Stimulated activated CD8-positive, alpha-beta memory T cell treated with anti-CD3 and anti-CD28 coated beads, Interleukin-7, amount 100 ng/mL, for 48 hours (primary cell): ENCODE results near the gene HOXA10.

Experiments used
- DNase-seq, 2 donors: peaks; one replicate each; pipeline ENCODE4 v3.0.0-alpha.2; 2020; ENCODE audit warnings: low read depth in 1 of 2; ENCODE audit errors: extremely low read depth in 1 of 2

The HOXA10 gene

DNA sequence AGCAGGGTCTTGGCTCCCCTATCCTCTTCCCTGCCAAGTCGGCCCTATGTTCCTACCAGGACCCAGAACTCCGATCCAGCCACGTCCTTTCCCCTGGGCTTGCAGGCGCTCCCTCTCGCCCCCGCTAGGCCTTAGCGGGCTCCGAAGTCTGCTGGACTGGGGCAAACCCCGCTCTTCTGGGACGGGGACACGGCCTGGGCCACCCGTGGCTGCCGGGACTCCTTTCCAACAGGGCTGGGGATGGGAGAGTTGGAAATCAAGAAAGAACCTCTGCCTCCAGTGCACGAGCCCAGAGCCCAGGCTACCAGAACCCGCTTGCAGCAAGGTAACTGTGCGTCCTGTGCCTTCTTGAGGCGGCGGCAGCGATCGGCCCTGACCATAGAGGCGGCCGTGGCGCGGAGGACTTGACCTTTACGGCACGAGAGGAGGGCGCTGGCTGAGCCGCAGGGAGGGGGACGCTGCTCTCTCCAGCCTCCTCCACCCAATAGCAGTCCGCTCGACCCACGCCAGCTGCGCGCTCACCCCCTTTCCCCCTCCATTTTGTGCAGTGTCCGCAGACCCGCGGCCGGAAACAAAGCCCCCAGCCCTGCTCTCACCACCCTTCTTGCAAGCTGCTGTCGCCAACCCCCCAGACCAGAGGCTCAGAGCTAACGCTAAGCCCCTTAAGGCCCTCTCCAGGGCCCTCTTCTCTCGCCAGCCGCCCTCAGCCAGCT is 17.9 kb upstream of the HOXA10 start:
- no peak for DNase-seq

DNA sequence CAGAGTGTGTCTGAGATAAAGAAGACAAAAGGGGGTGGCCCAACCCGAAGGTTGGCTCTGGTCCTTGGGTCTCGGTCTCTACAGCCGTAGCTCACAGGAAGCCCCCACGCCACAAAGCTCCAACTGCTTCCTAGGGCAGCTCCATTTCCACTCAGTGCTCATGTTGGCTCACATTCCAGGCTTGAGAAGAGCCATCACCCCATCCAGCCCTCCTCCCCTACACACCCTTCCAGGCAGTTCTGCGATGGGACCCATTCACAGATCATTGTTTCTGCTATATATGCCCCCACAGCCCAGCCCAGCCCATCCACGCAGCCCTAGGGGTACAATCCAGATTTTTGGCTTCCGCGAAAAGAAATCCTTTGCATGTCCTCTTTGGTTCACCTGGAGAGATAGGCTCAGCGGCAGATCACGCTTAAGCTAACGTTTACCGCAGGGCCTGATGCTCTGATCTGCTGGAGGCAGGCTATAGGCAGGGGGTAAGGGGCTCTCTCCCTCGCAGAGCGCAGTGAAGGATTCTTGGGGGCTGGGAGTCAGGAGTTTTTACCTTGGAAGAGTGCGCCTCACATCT is 17.1 kb upstream of the HOXA10 start:
- DNase-seq: no peak

DNA sequence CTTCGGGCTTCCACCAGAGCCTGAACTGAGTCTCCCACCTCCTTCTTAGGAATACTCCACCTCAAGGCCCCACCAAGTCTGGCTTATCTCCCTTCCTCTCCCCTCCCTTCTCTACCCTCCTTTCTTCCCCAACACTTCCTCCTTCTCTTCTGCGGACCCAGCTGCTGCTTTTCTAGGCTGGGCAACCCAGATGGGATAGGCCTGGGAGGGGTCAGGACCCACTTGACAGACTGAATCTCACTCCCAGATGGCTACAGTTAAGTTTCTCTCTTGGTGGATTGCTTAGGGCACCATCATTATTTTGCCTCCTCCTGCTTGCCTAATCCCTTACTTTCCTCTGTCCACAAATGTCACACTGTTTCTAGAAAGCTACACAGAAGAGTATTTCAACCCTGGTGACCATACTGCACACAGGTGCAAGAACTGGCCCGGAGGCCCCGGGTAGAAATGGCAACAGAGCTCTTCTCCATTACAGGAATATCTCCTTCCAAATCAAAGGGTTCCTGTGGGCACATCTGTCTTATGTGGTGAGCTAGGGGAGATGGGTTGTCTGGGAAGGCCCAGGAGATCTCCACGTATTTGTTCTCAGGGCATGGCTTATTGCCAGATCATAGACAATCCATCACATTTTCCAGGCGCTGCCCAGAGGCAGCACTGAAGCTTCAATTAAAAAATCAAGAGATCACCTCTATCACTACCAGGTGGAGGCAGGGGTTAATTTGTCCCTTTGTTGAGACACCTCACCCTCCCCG is 16.1 kb upstream of the HOXA10 start:
- DNase-seq: no peak

DNA sequence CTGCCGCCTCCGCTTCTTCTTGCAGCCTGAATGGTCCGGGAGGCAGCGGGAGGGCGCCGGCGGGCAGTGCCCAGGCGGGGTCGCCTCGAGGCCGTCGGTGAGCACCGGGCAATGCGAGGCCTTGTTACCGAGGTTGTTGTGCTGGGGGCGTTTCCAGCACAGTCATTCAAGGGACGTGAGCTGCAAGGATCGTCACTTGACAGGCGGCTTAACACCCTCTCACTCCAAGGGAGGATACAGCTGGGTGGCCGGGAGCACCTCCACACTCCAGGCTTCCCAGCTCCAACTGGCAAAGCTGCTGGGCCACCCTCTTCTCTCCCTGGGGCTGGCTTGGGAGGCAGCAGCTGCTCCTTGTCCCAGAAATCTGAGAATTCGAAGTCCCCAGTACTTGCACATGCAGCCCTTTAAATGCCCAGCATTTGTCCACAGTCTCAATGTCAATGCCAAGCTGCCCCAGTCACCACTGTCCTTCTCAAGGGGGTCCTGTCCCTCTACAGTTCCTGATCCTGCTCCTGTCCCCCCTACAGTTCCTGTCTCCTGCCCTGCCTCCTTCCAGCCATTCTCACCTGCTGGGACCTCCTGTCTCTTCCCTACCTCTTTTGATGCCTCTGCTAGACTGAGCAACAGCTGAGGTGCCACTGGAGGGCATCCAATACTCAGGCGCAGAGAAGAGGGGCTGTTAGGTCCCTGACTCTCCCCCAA is 15.3 kb upstream of the HOXA10 start:
- DNase-seq: no peak

DNA sequence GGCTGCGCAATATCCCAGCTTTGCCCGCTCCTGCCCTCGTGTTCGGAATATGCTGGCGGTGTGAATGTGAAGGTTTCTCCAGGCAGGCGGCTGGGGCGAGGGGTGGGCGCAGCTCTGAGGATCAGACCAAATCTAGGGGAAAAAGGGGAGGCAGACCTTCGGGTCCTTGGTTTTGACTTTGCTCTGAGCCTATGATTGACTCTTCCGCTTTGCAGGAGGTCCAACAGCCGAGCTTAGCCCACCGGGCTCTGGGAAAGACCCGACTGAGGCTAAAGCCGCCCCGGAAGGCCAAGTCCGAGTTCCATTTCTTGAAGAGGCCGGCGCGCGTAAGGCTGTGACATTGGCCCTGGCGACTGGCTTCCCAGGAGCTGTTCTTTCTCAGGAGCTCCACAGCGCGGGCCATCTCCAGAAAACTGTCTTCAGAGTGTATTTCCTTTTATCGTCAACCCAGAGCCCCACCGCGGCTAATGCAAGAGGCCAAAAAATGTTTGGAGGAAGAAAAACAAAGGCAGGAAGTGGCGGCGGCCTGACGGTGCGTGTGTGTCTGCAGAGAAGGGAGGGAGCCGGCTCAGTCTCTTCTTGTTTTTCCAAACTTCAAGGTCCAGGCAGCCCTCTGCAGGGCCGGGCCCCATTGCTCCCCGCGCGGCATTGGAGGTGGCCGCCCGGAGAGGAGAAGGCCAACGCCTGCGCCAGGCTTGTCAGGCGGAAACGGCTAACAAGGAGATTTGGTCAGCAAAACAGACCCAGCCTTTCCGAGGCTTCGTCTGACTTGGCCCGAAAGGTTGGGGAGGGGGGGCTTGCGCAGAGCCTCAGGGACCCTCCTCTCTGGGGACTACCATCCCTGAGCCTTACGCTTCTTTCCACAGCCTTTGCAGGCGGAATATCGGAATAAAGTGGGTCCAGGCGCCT is 14.5 kb upstream of the HOXA10 start:
- DNase-seq: no peak

DNA sequence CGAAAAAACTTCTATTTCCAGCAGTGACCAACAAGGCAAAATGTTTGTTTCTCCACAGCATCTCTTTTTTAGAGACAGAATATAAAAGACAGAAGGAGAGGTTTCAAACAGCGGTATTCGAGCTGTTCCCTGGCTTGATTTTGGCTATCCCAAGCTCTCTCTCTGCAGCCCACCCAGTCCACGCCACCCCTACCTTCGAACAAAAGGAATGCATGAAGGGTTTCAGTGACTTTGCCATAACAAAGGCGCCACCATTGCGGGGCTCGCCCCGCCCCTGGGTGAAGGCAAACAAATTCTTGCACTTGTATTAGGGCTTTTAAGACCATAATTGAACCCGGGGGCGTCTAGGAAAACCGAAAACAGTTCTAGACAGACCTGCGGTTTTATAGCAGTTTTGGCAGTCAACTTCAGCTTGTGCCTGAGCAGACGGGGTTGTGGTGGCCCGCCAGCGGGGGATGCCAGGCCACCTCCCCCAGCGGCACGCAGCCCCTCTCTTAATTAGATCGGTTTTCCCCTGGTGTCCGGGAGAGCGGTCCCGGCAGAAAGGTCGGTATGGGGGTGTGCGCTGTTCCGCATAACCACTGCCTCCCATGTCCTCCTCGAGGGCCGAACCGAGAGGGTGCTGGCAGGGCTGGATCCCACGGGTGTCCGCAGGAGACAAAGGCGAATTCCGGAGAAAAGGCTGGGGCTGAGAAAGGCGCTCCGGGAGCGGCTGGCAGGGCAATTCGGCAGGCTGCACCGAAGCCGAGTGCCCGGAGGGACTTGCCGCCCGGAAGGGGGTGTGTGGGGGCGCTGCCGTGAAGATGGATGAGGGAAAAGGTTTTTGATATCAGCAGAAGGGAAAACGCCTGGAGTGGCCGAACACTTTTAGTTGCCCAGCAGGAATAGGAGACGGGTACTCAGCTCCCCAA is 13.6 kb upstream of the HOXA10 start:
- DNase-seq: no peak

DNA sequence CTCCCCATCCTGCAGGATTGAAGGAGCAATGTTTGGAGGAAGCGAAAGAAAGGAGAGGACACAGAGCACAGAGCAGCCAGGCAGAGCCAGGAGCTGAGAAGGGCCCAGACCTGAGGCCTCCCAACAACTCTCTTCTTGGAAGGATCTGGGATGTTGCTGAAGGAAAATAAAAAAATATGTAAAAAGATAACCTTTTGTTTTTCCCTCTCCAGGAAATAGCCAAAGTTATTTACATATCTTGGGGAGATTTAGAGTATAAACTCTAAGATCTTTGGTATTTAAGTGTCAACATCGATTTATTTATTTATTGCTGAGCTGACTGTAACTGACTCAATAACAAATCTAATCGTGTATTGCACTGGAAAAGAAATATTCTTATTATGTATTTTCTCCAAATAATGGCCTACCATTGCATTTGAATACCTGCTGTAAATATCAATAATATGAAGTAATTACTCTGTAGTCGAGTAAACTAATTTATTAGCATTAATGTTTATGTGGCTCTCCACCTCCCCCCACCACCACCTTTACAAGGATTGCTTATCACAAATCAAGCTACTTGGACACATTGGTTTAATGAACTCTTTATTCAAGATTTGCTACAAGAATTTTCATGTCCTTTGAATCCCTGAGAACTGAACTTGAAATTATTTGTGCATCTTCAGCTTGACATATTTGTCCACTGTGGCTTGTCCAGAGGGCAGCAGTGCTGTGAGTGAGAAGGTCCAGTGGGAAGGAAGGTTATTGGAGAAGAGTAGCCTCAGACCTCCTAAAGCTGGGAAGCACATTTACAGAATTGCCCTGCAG is 12.8 kb upstream of the HOXA10 start:
- no peak for DNase-seq

DNA sequence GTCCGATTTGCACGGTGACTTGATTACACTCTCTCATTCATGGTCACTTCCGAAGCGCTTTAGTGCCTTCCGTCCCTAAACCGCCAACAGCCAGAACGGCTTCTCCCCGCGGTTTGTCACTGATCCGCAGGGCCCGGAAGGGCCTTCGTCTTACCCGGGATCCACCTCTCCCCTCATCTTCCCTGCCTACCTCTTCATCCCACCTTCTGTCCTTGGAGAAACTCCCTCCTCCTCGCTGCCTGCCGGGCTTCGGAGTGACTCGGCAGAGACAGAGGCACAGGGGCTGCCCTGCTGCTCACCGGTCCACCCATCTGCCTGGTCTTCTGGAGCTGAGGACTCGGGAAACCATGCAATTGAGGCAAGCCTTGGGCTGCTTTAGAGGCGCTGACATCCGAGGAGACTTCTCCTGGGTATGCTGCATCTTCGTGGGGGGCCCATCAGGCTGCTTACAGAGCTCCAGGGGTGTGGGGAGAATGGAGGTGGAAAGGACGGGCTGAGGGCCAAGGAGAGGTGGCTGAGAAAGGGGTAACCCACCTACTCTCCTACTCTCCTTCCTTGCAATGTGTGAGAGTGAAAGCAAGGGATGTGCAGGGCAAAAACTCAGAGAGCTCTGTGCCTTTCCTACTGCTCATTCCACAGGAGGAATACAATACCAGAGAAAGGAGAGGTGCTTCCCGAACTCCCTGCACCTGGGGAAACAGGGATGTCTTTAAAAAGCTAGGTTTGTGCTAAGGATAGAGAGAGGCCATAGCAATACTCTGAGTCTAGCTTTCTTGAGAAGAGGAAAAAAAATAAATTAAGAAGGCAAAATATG is 11.9 kb upstream of the HOXA10 start:
- DNase-seq: no peak

DNA sequence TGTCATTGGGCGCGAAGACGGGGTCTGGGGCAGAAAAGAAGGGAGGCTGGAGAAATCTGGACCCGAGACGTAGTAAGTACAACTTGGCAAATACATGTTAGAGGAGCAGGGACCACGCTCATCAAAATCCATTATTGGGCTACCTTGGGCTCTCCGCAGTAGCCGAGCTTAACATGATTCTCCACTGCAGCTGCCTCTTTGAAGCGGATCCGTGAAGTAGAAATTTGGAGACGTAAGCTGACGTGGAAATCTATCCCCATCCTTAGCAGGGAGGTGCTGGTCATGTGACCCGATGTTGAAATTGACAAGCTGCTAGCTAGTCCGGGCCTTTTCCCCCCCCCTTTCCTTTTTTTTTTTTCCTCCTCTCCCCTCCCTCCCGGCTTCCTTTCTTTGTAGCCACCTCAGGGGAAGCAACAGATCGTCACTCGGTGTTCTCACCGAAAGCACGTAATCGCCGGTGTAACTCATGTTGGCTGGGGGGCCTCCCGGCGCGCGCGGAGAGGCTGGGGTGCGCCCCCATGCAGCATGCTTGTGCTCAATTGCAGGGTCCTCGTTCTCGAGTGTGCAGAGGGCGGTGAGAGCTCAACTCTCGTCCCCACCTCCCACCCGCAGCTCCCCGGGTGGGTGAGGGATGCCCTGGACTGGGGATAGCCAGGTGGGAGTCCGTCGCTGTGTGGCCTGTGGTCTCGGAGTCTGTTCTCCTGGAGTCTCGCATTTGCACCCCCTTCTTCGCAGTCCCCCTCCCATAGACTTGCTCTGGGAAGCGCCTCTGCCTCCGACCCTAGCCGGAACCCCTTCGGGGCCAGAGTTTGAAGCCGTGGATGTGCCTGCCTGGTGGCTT is 11.1 kb upstream of the HOXA10 start, which contains the start of gene HOXA11:
Gene HOXA11, minus strand, starts transcription at position 220 of the 841 bp plus-strand sequence. Its CDS starts 88 bp downstream, at position 132.
- no peak for DNase-seq

DNA sequence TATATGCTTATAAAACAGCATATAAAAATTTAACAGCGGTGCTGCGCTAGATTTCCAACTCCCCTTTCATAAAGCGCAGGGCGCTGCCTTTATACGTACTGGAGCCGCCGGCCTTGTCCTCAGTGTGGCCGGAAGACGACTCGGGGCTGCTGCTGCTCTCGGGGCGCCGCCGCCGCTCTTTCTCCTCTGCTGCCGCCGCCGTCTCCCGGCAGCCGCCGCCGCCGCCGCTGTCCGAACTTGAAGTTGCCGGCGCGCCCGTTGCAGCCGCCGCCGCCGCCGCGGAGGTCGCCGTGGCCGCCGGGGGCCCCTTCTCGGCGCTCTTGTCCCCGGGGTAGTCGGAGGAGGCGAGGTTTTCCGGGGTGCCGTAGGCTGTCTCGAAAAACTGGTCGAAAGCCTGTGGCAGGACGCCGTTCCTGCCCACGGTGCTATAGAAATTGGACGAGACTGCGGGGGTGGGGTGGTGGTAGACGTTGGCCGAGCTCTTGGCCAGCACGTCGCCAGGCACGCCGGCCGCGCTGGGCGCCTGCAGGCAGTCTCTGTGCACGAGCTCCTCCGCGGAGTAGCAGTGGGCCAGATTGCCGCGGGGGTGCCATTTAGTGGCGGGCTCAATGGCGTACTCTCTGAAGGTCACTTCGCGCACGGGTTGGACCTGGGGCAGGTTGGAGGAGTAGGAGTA is 10.4 kb upstream of the HOXA10 start:
- no peak for DNase-seq

DNA sequence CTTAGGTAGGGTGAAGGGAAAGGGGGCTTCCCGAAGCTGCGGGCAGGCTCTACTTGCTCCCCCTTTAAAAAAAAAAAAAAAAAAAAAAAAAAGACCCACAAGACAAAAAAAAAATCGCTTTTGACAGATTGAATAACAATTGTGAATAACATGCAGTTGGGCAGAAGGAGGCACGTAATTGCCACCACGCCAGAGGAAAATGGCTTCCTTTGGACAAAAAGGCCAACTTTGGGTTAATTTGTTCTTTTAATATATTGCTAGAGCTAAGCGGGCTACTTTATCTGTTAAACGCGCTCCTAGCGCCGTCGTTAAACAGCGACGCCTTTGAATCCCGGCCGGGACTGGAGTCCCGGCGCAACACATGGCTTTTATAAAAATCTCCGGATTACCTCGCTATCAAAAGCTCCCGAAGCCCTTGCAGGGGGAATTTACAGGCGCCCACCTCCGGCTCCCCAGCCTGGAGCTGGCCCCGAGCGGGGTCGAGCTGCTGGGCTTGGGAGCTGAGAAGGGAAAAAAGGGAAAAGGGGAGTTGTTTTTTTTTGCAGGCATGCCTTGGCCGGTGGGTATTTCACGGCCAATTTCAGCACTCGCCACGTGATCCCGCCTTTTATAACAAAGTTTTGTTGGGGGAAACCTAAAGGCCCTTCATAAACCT is 9.7 kb upstream of the HOXA10 start:
- no peak for DNase-seq

DNA sequence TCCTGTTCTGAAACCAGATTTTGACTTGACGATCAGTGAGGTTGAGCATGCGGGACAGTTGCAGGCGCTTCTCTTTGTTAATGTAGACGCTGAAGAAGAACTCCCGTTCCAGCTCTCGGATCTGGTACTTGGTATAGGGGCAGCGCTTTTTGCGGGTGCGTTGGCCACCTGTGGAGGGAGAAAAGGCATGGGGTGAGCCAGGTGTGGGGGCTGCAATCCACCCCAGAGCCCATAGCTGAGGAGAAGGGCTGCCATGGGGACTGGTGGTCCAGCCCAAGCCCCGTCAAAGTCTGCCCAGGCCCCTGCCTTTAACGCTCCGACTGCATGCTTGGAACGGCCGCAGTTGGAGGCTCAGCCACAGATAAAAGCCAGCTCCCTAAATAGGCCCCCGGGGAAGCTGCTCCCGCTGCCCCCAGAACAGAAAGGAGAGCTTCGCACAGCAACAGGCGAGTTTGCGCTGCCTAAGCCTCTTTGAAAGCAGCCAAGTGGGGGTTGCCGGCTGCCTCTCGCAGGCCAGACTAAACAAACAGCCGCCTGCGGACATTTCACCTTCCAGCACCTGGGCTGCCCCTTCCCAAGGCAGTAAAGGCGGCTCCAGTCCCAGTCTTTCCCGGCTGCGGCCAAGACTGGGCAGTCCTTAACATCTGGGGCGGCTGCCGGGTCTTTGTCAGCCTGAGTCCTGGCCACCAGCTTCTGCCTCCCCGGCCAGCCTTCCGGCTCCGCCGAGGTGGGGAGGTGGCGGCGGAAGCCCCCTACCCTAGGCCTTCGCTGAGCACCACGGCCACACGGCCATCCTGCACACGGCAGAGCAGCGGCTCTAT is 9.0 kb upstream of the HOXA10 start:
- DNase-seq: no peak

DNA sequence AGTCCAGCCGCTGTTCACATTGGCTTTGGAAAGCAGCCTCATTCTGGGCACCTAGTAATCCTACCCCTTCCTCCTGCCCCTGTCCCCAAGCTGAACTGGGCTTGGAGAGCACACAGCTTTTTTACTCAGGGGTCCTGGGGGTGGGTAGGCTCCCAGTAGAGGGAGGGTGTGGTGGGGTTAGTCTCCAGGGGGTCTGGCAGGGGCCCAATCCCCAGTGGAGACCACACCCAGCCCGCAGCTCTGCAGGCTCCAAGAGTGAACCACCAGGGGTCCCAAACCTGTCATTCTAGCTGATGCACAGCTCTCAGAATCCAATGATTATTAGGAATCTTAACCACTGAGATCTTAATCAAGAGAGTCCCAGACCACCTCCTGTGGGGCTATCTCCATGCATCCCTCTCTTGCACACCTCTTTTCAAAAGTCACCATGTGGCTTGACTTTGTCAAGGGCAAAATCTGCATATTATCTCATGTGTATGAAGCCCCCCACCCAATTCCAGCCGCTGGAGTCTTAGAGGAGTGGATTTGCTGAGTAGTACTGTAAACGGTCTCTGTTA is 8.2 kb upstream of the HOXA10 start:
- no peak for DNase-seq

DNA sequence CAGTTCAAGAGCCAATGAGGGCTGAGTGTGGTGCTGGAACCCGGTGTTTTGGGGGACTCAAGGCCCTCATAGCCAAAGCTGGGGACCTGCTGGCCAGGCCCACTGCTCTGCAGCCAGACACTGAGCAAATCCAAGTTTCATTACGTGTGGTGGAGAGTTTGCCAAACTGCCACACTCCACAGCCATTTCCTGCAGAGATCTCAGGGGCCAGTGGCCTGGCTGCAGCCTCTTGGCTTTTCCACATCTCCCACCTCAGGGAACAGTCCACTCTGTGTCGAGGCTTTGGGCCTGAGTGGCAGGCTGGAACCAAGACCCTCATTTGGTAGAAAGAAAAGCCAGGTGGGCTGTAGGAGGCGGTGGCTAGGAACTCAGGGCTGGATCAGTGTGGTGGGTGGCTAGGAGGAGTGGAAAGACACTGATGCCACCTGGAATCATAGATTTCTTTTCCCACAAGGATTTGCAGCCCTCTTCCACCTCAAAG is 7.7 kb upstream of the HOXA10 start:
- DNase-seq: no peak
